Subcutaneous adipose tissue (tissue), 4 donors: ENCODE results near the gene HSPA2. TPM values are rescaled to one million over a fixed set of nuclear protein-coding genes. Genes with fewer than 3 reads are reported as not detected.

Experiments used
- CTCF ChIP-seq: fragments of 450-650 bp; IDR thresholded peaks from one replicate; pipeline ENCODE4 v1.5.1; 2016; ENCODE audit warnings: low read depth, mild to moderate bottlenecking, control low read depth, antibody characterized with exemption, moderate library complexity
- total RNA-seq, 4 donors: library from RNA; depleted of rRNA; stranded (reverse); fragments of >200 nt; gene quantifications; one replicate each; pipeline ENCODE4 v1.1.0, GENCODE V29; 2016

Gene HSPA2
- 1 to 10 TPM; 6.2 to 8.8 (median 6.9) TPM for total RNA-seq

- no peak for TF ChIP-seq CTCF
Observed at GRCh38 chr14:64540208-64541202, at the start of gene HSPA2. TSS of gene HSPA2 (plus strand) at chr14:64540741. CDS start at chr14:64540850, 109 bp downstream.

GRCh38 chr14:64491637-64492036, 48.9 kb upstream of the HSPA2 start:
- no peak for TF ChIP-seq CTCF

GRCh38 chr14:64493455-64493854, 47.1 kb upstream of the HSPA2 start:
- TF ChIP-seq CTCF, result no peak

- no peak for TF ChIP-seq CTCF
Observed at GRCh38 chr14:64495252-64495651, 45.3 kb upstream of the HSPA2 start.

GRCh38 chr14:64496764-64497163, 43.8 kb upstream of the HSPA2 start:
- no peak for TF ChIP-seq CTCF

- no peak for TF ChIP-seq CTCF
Observed at GRCh38 chr14:64500088-64500487, 40.5 kb upstream of the HSPA2 start.

GRCh38 chr14:64501411-64502171, 39.0 kb upstream of the HSPA2 start:
- TF ChIP-seq CTCF, result no peak
